ENCODE results near the gene SLC28A2. TPM values are rescaled to one million over a fixed set of nuclear protein-coding genes. Genes with fewer than 3 reads are reported as not detected.
"Not testable (repeated sequence)": the region's sequence is repeated elsewhere in the genome, so short reads cannot be mapped to it uniquely, and the experiment has no call there.

SLC28A2 gene
- total RNA-seq, 1 experiment from 2014 or later: 0.23 TPM

DNA sequence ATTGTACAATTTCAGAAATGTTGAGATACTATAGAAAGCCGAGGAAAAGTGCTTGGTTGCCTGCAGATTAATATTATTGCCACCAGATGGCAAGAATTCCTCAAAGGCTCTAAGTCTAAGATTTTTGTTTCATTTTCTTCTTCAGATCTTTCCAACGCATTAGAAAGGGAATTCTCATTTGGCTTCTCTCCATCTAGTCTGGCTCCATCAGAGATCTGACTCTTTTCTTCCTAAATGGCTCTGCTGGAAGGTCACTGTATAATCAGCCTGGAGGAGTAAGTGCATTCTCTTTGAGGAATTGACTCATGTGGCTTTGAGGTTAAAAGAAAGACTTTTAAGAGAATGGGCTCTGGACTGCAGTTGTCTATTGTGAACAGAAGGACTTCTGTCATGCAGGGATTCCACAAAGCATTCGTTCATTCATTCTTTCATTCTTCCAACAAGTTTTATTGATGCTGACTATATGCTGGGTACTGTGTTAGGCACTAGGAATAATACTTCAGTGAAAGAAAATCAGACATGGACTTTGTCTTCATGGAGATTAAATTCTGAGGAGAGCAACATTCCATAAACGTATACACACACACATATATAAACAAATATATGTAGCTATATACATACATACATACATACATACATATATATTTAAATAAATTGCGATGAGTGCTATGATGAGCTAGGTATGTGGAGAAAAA lies 55.3 kb downstream of the SLC28A2 start:
- Histone ChIP-seq H3K4me1 (ENCODE audit: control insufficient read depth, insufficient read depth, low read length) (peaks cover 4% of the 10 kb centered on the region; the same call in 1 of the 2 replicates), H3K27me3 (ENCODE audit: control insufficient read depth, insufficient read depth, low read length) (no peaks in the 10 kb centered on the region; the same call in 1 of the 2 replicates), H3K4me3 (ENCODE audit: low read depth in 2 of 2, low read length in 2 of 2) (0 out of 4 replicates have a peak overlapping the region, but pooled peaks of 1 of the 2 experiments have one; percentile 27), H3K36me3 (ENCODE audit: control insufficient read depth, insufficient read depth, low read length) (no peaks in the 10 kb centered on the region), H3K27ac (ENCODE audit: low read length) (no peak overlapping the region), H3K9me3 (ENCODE audit: control insufficient read depth, insufficient read depth, low read depth, low read length) (0 out of 2 replicates have a peak, but pooled peaks cover 3% of the 10 kb centered on the region)
- TF ChIP-seq, protein P1, sequence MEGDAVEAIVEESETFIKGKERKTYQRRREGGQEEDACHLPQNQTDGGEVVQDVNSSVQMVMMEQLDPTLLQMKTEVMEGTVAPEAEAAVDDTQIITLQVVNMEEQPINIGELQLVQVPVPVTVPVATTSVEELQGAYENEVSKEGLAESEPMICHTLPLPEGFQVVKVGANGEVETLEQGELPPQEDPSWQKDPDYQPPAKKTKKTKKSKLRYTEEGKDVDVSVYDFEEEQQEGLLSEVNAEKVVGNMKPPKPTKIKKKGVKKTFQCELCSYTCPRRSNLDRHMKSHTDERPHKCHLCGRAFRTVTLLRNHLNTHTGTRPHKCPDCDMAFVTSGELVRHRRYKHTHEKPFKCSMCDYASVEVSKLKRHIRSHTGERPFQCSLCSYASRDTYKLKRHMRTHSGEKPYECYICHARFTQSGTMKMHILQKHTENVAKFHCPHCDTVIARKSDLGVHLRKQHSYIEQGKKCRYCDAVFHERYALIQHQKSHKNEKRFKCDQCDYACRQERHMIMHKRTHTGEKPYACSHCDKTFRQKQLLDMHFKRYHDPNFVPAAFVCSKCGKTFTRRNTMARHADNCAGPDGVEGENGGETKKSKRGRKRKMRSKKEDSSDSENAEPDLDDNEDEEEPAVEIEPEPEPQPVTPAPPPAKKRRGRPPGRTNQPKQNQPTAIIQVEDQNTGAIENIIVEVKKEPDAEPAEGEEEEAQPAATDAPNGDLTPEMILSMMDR (IDR thresholded peaks at IDR 0.05): peak; percentile 70; the same call in 1 of the 2 replicates
- TF ChIP-seq TCF7L2 (IDR thresholded peaks at IDR 0.05; ENCODE audit: low read depth, low read length): no peak
- ATAC-seq (peak; percentile 48), DNase-seq (ENCODE audit: low read depth, low spot score) (no peak)
- CTCF ChIA-PET: no interaction called here
- intact Hi-C loops (cut with micrococcal nuclease; ENCODE audit: unreplicated experiment): loop anchor here (2.0 kb wide), 1 partner anchor 91 kb away; no protein-coding TSS in a partner anchor
- POLR2A ChIA-PET: no interaction called here
- no TSS peak for BruUV-seq (replicated peaks)
- in situ Hi-C loops (cut with HindIII; ENCODE audit: low pct_unique_long_range_greater_than_20kb, low sequenced_read_pairs): no loop called here

DNA sequence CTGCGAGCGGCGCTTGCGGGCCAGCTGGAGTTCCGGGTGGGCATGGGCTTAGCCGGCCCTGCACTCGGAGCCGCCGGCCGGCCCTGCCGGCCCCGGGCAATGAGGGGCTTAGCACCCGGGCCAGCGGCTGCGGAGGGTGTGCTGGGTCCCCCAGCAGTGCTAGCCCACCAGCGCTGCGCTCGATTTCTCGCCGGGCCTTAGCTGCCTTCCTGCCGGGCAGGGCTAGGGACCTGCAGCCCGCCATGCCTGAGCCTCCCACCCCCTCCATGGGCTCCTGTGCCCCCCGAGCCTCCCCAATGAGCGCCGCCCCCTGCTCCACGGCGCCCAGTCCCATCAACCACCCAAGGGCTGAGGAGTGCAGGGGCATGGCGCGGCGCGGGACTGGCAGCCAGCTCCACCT lies 62.1 kb downstream of the SLC28A2 start:
- ATAC-seq; H3K4me3 ChIP-seq (ENCODE audit: low read depth in 2 of 2, low read length in 2 of 2); BruUV-seq (replicated peaks); H3K9me3 ChIP-seq (ENCODE audit: control insufficient read depth, insufficient read depth, low read depth, low read length); H3K36me3 ChIP-seq (ENCODE audit: control insufficient read depth, insufficient read depth, low read length); DNase-seq (ENCODE audit: low read depth, low spot score); H3K4me1 ChIP-seq (ENCODE audit: control insufficient read depth, insufficient read depth, low read length); H3K27ac ChIP-seq (ENCODE audit: low read length); intact Hi-C loops (cut with micrococcal nuclease; ENCODE audit: unreplicated experiment); H3K27me3 ChIP-seq (ENCODE audit: control insufficient read depth, insufficient read depth, low read length); in situ Hi-C loops (cut with HindIII; ENCODE audit: low pct_unique_long_range_greater_than_20kb, low sequenced_read_pairs); POLR2A ChIA-PET: not testable (repeated sequence)
- CTCF ChIA-PET: interaction anchor here (0.5 to 1.0 kb wide), 4 partner anchors 88 to 176 kb away, joined by 3 to 7 read pairs (median 4); a partner anchor contains a TSS

DNA sequence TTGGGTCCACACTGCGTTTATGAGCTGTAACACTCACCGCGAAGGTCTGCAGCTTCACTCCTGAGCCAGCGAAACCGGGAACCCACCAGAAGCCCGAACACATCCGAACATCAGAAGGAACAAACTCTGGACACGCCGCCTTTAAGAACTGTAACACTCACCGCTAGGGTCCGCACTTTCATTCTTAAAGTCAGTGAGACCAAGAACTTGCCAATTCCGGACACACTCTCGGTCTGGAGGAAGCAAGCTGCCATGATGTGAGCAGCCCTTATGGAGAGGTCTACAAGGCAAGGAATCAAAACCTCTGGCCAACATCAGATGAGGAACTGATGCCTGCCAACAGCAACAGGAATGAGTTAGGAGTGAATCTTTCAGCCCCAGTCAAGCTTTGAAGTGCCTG lies 62.9 kb downstream of the SLC28A2 start:
- POLR2A ChIA-PET: no interaction called here
- TF ChIP-seq, protein P1 (IDR thresholded peaks at IDR 0.05): peak; percentile 63
- TF ChIP-seq POLR2AphosphoS5 (IDR thresholded peaks at IDR 0.05; ENCODE audit: low read depth, low read length): no peak
- H3K9me3 ChIP-seq (ENCODE audit: control insufficient read depth, insufficient read depth, low read depth, low read length): no peaks in the 10 kb centered on the region
- no peak for DNase-seq (ENCODE audit: low read depth, low spot score)
- no peaks in the 10 kb centered on the region for H3K4me1 ChIP-seq (ENCODE audit: control insufficient read depth, insufficient read depth, low read length)
- peak overlapping the region in 1 of 2 experiments; percentile 18; a peak in 2 of 4 replicates for H3K4me3 ChIP-seq (ENCODE audit: low read depth in 2 of 2, low read length in 2 of 2)
- no peak overlapping the region for H3K27ac ChIP-seq (ENCODE audit: low read length)
- CTCF ChIA-PET: interaction anchor here (0.6 to 1.0 kb wide), 4 partner anchors 31 to 175 kb away, joined by 3 to 4 read pairs (median 4); a partner anchor contains a TSS
- BruUV-seq (replicated peaks): no TSS peak
- no peaks in the 10 kb centered on the region for H3K36me3 ChIP-seq (ENCODE audit: control insufficient read depth, insufficient read depth, low read length)
- in situ Hi-C loops (cut with HindIII; ENCODE audit: low pct_unique_long_range_greater_than_20kb, low sequenced_read_pairs) (no loop called here), intact Hi-C loops (cut with micrococcal nuclease; ENCODE audit: unreplicated experiment) (no loop called here)
- ATAC-seq: peak; percentile 90
- no peaks in the 10 kb centered on the region for H3K27me3 ChIP-seq (ENCODE audit: control insufficient read depth, insufficient read depth, low read length)
